Caco-2 (cell line): ENCODE results near the gene BRSK1. TPM values are rescaled to one million over a fixed set of nuclear protein-coding genes. Genes with fewer than 3 reads are reported as not detected.
A peak's percentile ranks its signal among the peaks of the same experiment; 100 is the strongest.

ENCODE experiments used
- BruUV-seq: library from RNA; stranded (reverse); fragments of 400-500 nt; replicated peaks from 2 replicates; lab custom pipeline; 2021; lab: Mats Ljungman, UMichigan
- CTCF ChIA-PET: fragments of 300-600 bp; sonication (Branson Sonifier 250); formaldehyde crosslinking; loops from one replicate; lab custom pipeline; 2022; ENCODE audit warnings: antibody characterized with exemption; lab: Charles Lee
- POLR2A ChIA-PET: fragments of 300-600 bp; sonication (Branson Sonifier 250); formaldehyde crosslinking; loops from one replicate; lab custom pipeline; 2022; ENCODE audit warnings: antibody characterized with exemption; lab: Charles Lee
- DNase-seq, 2 experiments: peaks; one replicate each; pipeline versions ENCODE4 v3.0.0 to v3.0.0-alpha.2; 2020 to 2022
- H3K27me3 ChIP-seq: replicated peaks from 2 replicates; pipeline ENCODE4 v1.6.0; 2011; ENCODE audit warnings: low read length; ENCODE audit not compliant: control insufficient read depth, insufficient read depth
- H3K36me3 ChIP-seq: 2 replicates; pipeline ENCODE4 v1.5.1; 2011; ENCODE audit warnings: low read length; ENCODE audit not compliant: control insufficient read depth, insufficient read depth
- H3K4me1 ChIP-seq: fragments of 250-450 bp; sonication (Bioruptor Pico); 2 replicates; pipeline ENCODE4 v1.5.1; 2020; ENCODE audit warnings: mild to moderate bottlenecking
- H3K4me3 ChIP-seq: 2 replicates; pipeline ENCODE4 v1.5.1; 2011; ENCODE audit warnings: low read depth, mild to moderate bottlenecking, control low read depth, low read length
- H3K9me3 ChIP-seq: fragments of 250-450 bp; sonication (Bioruptor Pico); 2 replicates; pipeline ENCODE4 v1.5.1; 2020; ENCODE audit warnings: mild to moderate bottlenecking, moderate library complexity
- H3K27ac Mint-ChIP-seq: one replicate; pipeline ENCODE4 v1.8.0; 2022; ENCODE audit warnings: mixed read lengths; ENCODE audit not compliant: unreplicated experiment
- H3K27me3 Mint-ChIP-seq: one replicate; pipeline ENCODE4 v1.8.0; 2022; ENCODE audit warnings: mixed read lengths; ENCODE audit not compliant: insufficient read depth, unreplicated experiment
- H3K36me3 Mint-ChIP-seq: one replicate; pipeline ENCODE4 v1.8.0; 2022; ENCODE audit warnings: mild to moderate bottlenecking, mixed read lengths; ENCODE audit not compliant: insufficient read depth, unreplicated experiment
- H3K4me1 Mint-ChIP-seq: one replicate; pipeline ENCODE4 v1.8.0; 2022; ENCODE audit warnings: low read depth, mixed read lengths; ENCODE audit not compliant: unreplicated experiment
- H3K4me3 Mint-ChIP-seq: one replicate; pipeline ENCODE4 v1.8.0; 2022; ENCODE audit warnings: mild to moderate bottlenecking, moderate library complexity, mixed read lengths; ENCODE audit not compliant: unreplicated experiment
- H3K9me3 Mint-ChIP-seq: one replicate; pipeline ENCODE4 v1.8.0; 2022; ENCODE audit warnings: mixed read lengths; ENCODE audit not compliant: unreplicated experiment
- intact Hi-C: fragments of 100-400 bp; cut with micrococcal nuclease; formaldehyde crosslinking; loops from one replicate; pipeline ENCODE4 v1.10.0; 2022; ENCODE audit not compliant: unreplicated experiment
- total RNA-seq: library from RNA; stranded (reverse); gene quantifications from 2 replicates; pipeline ENCODE4 v1.2.3, GENCODE V29; 2022
- TF ChIP-seq, protein P1 (sequence below), 2 experiments: fragments of 200-600 bp in 1 of 2; IDR thresholded peaks; 1 replicate in 1 of 2; 2 replicates in 1 of 2; pipeline versions ENCODE4 v1.5.1 to v1.8.0; 2011 to 2022; ENCODE audit warnings: antibody characterized with exemption in 1 of 2, control low read depth in 1 of 2, inconsistent platforms in 1 of 2, low read depth in 1 of 2, low read length in 1 of 2, mild to moderate bottlenecking in 1 of 2, moderate library complexity in 1 of 2; ENCODE audit not compliant: insufficient read depth in 1 of 2, severe bottlenecking in 1 of 2, unreplicated experiment in 1 of 2

BRSK1 gene
- total RNA-seq, 1 experiment from 2014 or later = 28.6 TPM

DNA sequence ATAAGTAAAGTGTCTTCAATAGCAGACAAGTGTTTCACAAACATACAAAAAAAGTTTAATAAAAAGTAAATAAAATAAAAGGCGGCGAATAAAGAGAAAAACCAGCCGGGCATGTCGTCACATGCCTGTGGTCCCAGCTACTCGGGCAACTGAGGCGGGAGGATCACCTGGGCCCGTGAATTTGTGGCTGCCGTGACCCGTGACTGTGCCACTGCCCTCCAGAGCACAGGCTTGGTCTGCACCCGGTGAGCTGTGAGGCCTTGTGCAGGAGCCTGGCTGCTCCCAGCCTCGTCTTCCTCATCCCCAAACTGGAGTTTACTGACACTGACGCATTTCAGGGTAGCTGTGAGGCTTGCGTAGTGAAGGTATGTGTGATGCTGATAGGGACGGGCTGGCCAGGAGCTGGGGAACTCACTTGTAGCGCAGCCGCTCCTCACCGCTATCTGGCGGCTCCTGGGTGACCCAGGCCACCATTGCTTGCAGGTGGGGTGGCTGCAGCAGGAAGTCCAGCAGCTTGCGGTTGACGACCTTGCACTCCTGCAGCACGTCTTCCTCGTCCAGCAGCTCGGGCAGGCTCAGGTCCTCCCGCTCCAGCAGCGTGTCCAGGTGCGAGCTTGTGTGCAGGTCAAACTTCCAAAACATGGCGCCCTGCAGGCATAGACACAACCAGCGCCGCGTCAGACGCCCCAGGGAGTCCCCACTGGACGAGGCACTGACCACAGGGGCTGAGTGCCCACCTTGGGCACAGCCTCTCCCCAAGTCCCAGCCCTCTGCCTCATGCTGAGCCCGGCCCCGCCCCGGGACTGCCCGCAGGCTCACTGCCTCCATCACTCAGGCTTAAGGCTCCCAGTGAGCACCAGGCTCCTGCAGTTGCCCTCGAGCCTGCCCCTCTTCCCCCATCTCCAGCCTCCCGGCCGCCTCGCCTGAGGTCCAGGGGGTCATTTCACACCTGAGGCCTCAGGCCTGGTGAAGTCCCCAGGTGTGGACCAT, 37.0 kb upstream of the BRSK1 start:
- TF ChIP-seq, protein P1, sequence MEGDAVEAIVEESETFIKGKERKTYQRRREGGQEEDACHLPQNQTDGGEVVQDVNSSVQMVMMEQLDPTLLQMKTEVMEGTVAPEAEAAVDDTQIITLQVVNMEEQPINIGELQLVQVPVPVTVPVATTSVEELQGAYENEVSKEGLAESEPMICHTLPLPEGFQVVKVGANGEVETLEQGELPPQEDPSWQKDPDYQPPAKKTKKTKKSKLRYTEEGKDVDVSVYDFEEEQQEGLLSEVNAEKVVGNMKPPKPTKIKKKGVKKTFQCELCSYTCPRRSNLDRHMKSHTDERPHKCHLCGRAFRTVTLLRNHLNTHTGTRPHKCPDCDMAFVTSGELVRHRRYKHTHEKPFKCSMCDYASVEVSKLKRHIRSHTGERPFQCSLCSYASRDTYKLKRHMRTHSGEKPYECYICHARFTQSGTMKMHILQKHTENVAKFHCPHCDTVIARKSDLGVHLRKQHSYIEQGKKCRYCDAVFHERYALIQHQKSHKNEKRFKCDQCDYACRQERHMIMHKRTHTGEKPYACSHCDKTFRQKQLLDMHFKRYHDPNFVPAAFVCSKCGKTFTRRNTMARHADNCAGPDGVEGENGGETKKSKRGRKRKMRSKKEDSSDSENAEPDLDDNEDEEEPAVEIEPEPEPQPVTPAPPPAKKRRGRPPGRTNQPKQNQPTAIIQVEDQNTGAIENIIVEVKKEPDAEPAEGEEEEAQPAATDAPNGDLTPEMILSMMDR (IDR thresholded peaks at IDR 0.05; ENCODE audit: insufficient read depth in 1 of 2, low read depth in 1 of 2, low read length in 1 of 2, severe bottlenecking in 1 of 2, unreplicated experiment in 1 of 2) = no peak
- H3K36me3 ChIP-seq = peaks cover 7% of the 10 kb centered on the region
- H3K9me3 ChIP-seq = no peaks in the 10 kb centered on the region
- H3K36me3 Mint-ChIP-seq = peaks cover 42% of the 10 kb centered on the region
- peaks cover 5% of the 10 kb centered on the region for H3K4me1 Mint-ChIP-seq
- H3K27me3 Mint-ChIP-seq = no peaks in the 10 kb centered on the region
- BruUV-seq = no TSS peak
- DNase-seq = no peak
- ChIA-PET CTCF (interaction anchor here (0.6 to 1.0 kb wide), 2 partner anchors 12 to 33 kb away, joined by 3 to 4 read pairs; partner anchors contain the start of genes HSPBP1 and PPP6R1), POLR2A (no interaction called here)
- no peaks in the 10 kb centered on the region for H3K4me1 ChIP-seq
- H3K9me3 Mint-ChIP-seq = no peaks in the 10 kb centered on the region
- intact Hi-C loops = no loop called here
- H3K27ac Mint-ChIP-seq = no peak overlapping the region
- no peaks in the 10 kb centered on the region for H3K27me3 ChIP-seq
- H3K4me3 ChIP-seq = no peak overlapping the region
- H3K4me3 Mint-ChIP-seq = no peak overlapping the region

DNA sequence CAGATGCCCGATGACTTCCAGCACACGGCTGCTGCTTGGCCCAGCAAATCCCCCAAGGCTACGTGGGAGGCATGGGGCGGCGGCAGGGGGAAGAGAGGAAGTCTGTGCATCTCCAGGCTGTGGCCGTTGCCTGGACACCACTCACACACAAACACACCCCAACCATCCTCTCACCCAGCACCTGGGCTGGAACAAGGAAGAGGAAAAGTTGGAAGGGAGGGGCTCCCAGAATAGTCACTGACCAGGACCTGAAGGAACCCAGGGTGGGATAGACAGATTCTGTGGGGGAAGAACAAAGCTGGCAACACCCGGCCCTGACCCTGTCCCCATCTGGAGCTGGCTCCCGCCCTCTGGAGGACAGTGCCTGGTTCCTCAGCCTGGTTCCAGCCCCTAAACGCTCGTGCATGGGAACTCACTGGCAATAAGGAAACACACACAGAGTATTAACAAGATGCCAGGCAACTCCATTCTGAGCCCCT, 36.1 kb upstream of the BRSK1 start:
- POLR2A ChIA-PET = no interaction called here
- no peak overlapping the region for H3K27ac Mint-ChIP-seq
- H3K4me1 Mint-ChIP-seq = peaks cover 5% of the 10 kb centered on the region

DNA sequence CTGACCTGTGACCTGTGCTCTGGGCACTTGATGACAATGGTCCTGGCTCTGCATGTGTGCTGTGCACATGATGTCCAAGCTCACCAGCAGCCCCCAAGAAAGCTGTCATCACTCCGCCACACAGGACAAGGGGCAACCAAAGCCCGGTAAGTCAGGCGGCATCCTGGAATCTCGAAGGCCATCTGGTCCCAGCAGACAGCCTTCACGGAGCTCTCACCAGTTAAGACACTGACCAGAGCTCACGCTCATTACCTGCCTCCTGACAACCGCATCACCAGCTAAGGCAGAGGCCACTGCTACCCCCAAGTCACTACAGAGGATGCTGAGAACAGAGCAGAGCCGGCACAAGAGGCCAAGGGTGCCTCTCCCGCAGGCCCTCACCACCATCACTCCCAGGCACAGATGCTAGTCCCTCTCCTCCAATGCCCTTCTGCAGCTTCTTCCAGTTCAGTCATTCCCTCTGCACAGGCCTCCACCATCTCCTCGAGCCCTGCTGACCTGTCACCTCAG, 35.6 kb upstream of the BRSK1 start:
- Mint-ChIP-seq H3K4me3 (no peak overlapping the region), H3K36me3 (peaks cover 34% of the 10 kb centered on the region), H3K9me3 (no peaks in the 10 kb centered on the region), H3K27ac (no peak overlapping the region), H3K4me1 (peaks cover 5% of the 10 kb centered on the region), H3K27me3 (no peaks in the 10 kb centered on the region)
- CTCF ChIA-PET = no interaction called here
- no peak for DNase-seq
- no peaks in the 10 kb centered on the region for H3K9me3 ChIP-seq
- no TSS peak for BruUV-seq
- H3K36me3 ChIP-seq = peaks cover 5% of the 10 kb centered on the region
- TF ChIP-seq, protein P1 (IDR thresholded peaks at IDR 0.05; ENCODE audit: insufficient read depth in 1 of 2, low read depth in 1 of 2, low read length in 1 of 2, severe bottlenecking in 1 of 2, unreplicated experiment in 1 of 2) = no peak
- H3K4me1 ChIP-seq = no peaks in the 10 kb centered on the region
- no peaks in the 10 kb centered on the region for H3K27me3 ChIP-seq
- H3K4me3 ChIP-seq = no peak overlapping the region
- POLR2A ChIA-PET = no interaction called here
- intact Hi-C loops = no loop called here

More for the DNA sequence above, 36.1 kb upstream of the BRSK1 start:
- Mint-ChIP-seq H3K27me3 (no peaks in the 10 kb centered on the region), H3K36me3 (peaks cover 33% of the 10 kb centered on the region), H3K9me3 (no peaks in the 10 kb centered on the region), H3K4me3 (no peak overlapping the region)
- H3K27me3 ChIP-seq = no peaks in the 10 kb centered on the region
- H3K4me3 ChIP-seq = no peak overlapping the region
- CTCF ChIA-PET = interaction anchor here (0.5 to 1.0 kb wide), 2 partner anchors 12 to 54 kb away, joined by 4 read pairs; partner anchors contain the start of gene PPP6R1
- H3K9me3 ChIP-seq = no peaks in the 10 kb centered on the region
- BruUV-seq = no TSS peak
- TF ChIP-seq, protein P1 (IDR thresholded peaks at IDR 0.05; ENCODE audit: insufficient read depth in 1 of 2, low read depth in 1 of 2, low read length in 1 of 2, severe bottlenecking in 1 of 2, unreplicated experiment in 1 of 2) = no peak
- H3K4me1 ChIP-seq = no peaks in the 10 kb centered on the region
- peaks cover 6% of the 10 kb centered on the region for H3K36me3 ChIP-seq
- DNase-seq = peak in 1 of 2 experiments; percentile 39
- intact Hi-C loops = no loop called here
